Loucy (cell line): ENCODE data around the gene ALCAM.

Experiments used
- H2AFZ ChIP-seq: fragments of 200-600 bp; sonication (generic); 2 replicates; pipeline ENCODE4 v1.6.0; 2016; ENCODE audit warnings: antibody characterized with exemption, mild to moderate bottlenecking, low read length, moderate library complexity
- H3F3A ChIP-seq: fragments of 200-600 bp; 2 replicates; pipeline ENCODE4 v1.6.0; 2016; ENCODE audit warnings: antibody characterized with exemption, low read depth, mild to moderate bottlenecking
- H3K27me3 ChIP-seq: fragments of 200-600 bp; sonication (generic); 2 replicates; pipeline ENCODE4 v1.6.1; 2014; ENCODE audit warnings: low read length, mild to moderate bottlenecking; ENCODE audit not compliant: insufficient read depth, poor library complexity, severe bottlenecking
- H3K36me3 ChIP-seq: fragments of 200-600 bp; sonication (generic); 2 replicates; pipeline ENCODE4 v1.6.1; 2016; ENCODE audit warnings: low read length; ENCODE audit not compliant: insufficient read depth
- H3K4me1 ChIP-seq: fragments of 200-600 bp; sonication (generic); 2 replicates; pipeline ENCODE4 v1.5.1; 2014; ENCODE audit warnings: low read length, mild to moderate bottlenecking; ENCODE audit not compliant: insufficient read depth, poor library complexity, severe bottlenecking
- H3K4me2 ChIP-seq: fragments of 200-600 bp; sonication (generic); 2 replicates; pipeline ENCODE4 v1.6.0; 2014; ENCODE audit warnings: antibody characterized with exemption, low read length, low read depth, mild to moderate bottlenecking; ENCODE audit not compliant: poor library complexity, severe bottlenecking
- H3K4me3 ChIP-seq: fragments of 200-600 bp; sonication (generic); 2 replicates; pipeline ENCODE4 v1.5.1; 2014; ENCODE audit warnings: low read length, mild to moderate bottlenecking, mixed read lengths; ENCODE audit not compliant: poor library complexity, severe bottlenecking
- H3K79me2 ChIP-seq: fragments of 200-600 bp; sonication (generic); 2 replicates; pipeline ENCODE4 v1.6.1; 2014; ENCODE audit warnings: low read length; ENCODE audit not compliant: insufficient read depth
- H3K9ac ChIP-seq: fragments of 200-600 bp; sonication (generic); 2 replicates; pipeline ENCODE4 v1.6.0; 2014; ENCODE audit warnings: mild to moderate bottlenecking, low read depth, low read length, moderate library complexity; ENCODE audit not compliant: poor library complexity, severe bottlenecking
- H3K9me2 ChIP-seq: fragments of 200-600 bp; sonication (generic); replicated peaks from 2 replicates; pipeline ENCODE4 v1.6.1; 2016; ENCODE audit warnings: low read depth, low read length, mixed read lengths
- H3K9me3 ChIP-seq: fragments of 200-600 bp; sonication (generic); 2 replicates; pipeline ENCODE4 v1.6.1; 2014; ENCODE audit warnings: mild to moderate bottlenecking, antibody characterized with exemption, low read length, low read depth; ENCODE audit not compliant: insufficient read depth
- H4K20me1 ChIP-seq: fragments of 200-600 bp; sonication (generic); 2 replicates; pipeline ENCODE4 v1.6.0; 2014; ENCODE audit warnings: antibody characterized with exemption, low read length, mild to moderate bottlenecking; ENCODE audit not compliant: insufficient read depth, poor library complexity, severe bottlenecking
- CTCF ChIP-seq: fragments of 200-600 bp; sonication (generic); conservative IDR thresholded peaks from 2 replicates; pipeline ENCODE4 v1.5.1; 2014; ENCODE audit warnings: mild to moderate bottlenecking, antibody characterized with exemption, low read length
- EZH2phosphoT487 ChIP-seq: fragments of 200-600 bp; IDR thresholded peaks from 2 replicates; pipeline ENCODE4 v1.6.1; 2018; ENCODE audit warnings: antibody characterized with exemption, mild to moderate bottlenecking, moderate library complexity, borderline replicate concordance

The ALCAM gene

GRCh38 chr3:105579439-105579838 is 212.7 kb downstream of the ALCAM start:
- H3K4me1 ChIP-seq = no peaks in the 10 kb centered on the region
- no peaks in the 10 kb centered on the region for H3K9me3 ChIP-seq
- no peaks in the 10 kb centered on the region for H3K27me3 ChIP-seq
- no peaks in the 10 kb centered on the region for H3K36me3 ChIP-seq
- no peaks in the 10 kb centered on the region for H3K79me2 ChIP-seq
- no peaks in the 10 kb centered on the region for H3F3A ChIP-seq
- H3K4me3 ChIP-seq = no peak overlapping the region
- no peak overlapping the region for H3K4me2 ChIP-seq
- TF ChIP-seq CTCF = no peak
- TF ChIP-seq EZH2phosphoT487 = no peak
- H2AFZ ChIP-seq = no peak overlapping the region
- H3K9me2 ChIP-seq = no peaks in the 10 kb centered on the region
- no peak overlapping the region for H3K9ac ChIP-seq
- H4K20me1 ChIP-seq = no peaks in the 10 kb centered on the region

- H4K20me1 ChIP-seq = no peaks in the 10 kb centered on the region
- no peaks in the 10 kb centered on the region for H3K36me3 ChIP-seq
Observed at GRCh38 chr3:105580296-105580965, 213.7 kb downstream of the ALCAM start.

GRCh38 chr3:105582015-105582414 is 215.3 kb downstream of the ALCAM start:
- H3K79me2 ChIP-seq = no peaks in the 10 kb centered on the region
- no peak overlapping the region for H2AFZ ChIP-seq

More at GRCh38 chr3:105580296-105580965, 213.7 kb downstream of the ALCAM start:
- Histone ChIP-seq H3K9me3 (no peaks in the 10 kb centered on the region), H3K4me1 (no peaks in the 10 kb centered on the region), H3K9ac (no peak overlapping the region), H3K4me3 (no peak overlapping the region), H3K27me3 (no peaks in the 10 kb centered on the region), H3K9me2 (no peaks in the 10 kb centered on the region), H3F3A (no peaks in the 10 kb centered on the region), H2AFZ (no peak overlapping the region), H3K79me2 (no peaks in the 10 kb centered on the region), H3K4me2 (no peak overlapping the region)
- no peak for TF ChIP-seq EZH2phosphoT487
- no peak for TF ChIP-seq CTCF

More at GRCh38 chr3:105582015-105582414, 215.3 kb downstream of the ALCAM start:
- H3K4me3 ChIP-seq = no peak overlapping the region
- no peaks in the 10 kb centered on the region for H4K20me1 ChIP-seq
- no peak for TF ChIP-seq CTCF
- TF ChIP-seq EZH2phosphoT487 = no peak
- H3K9me3 ChIP-seq = no peaks in the 10 kb centered on the region
- no peaks in the 10 kb centered on the region for H3K36me3 ChIP-seq
- no peaks in the 10 kb centered on the region for H3K4me1 ChIP-seq
- H3K27me3 ChIP-seq = no peaks in the 10 kb centered on the region
- no peak overlapping the region for H3K9ac ChIP-seq
- no peaks in the 10 kb centered on the region for H3K9me2 ChIP-seq
- H3F3A ChIP-seq = no peaks in the 10 kb centered on the region
- no peak overlapping the region for H3K4me2 ChIP-seq
